Trophoblast cell (in vitro differentiated cells and primary cell): ENCODE results near the gene ZNF423.

ENCODE experiments used
- DNase-seq, 2 donors: peaks; one replicate each; pipeline ENCODE4 v3.0.0-alpha.2; 2016
- H2AFZ ChIP-seq: 2 replicates; pipeline ENCODE4 v1.6.1; 2013; ENCODE audit warnings: low read length, moderate library complexity, mild to moderate bottlenecking; ENCODE audit not compliant: insufficient read depth, poor library complexity
- H2AK5ac ChIP-seq: 2 replicates; pipeline ENCODE4 v1.6.1; 2013; ENCODE audit warnings: mild to moderate bottlenecking, low read length
- H2BK120ac ChIP-seq: 2 replicates; pipeline ENCODE4 v1.6.1; 2013; ENCODE audit warnings: low read length, mild to moderate bottlenecking, moderate library complexity; ENCODE audit not compliant: insufficient read depth, poor library complexity
- H2BK12ac ChIP-seq: 2 replicates; pipeline ENCODE4 v1.6.1; 2013; ENCODE audit warnings: mild to moderate bottlenecking, low read length, moderate library complexity
- H2BK5ac ChIP-seq: 2 replicates; pipeline ENCODE4 v1.6.1; 2013; ENCODE audit warnings: low read length, low read depth, moderate library complexity, mild to moderate bottlenecking; ENCODE audit not compliant: poor library complexity
- H3K14ac ChIP-seq: 2 replicates; pipeline ENCODE4 v1.6.1; 2013; ENCODE audit warnings: mild to moderate bottlenecking, low read length
- H3K18ac ChIP-seq: 2 replicates; pipeline ENCODE4 v1.6.1; 2013; ENCODE audit warnings: mild to moderate bottlenecking, low read length
- H3K23ac ChIP-seq: 2 replicates; pipeline ENCODE4 v1.6.1; 2013; ENCODE audit warnings: low read length
- H3K27ac ChIP-seq: 2 replicates; pipeline ENCODE4 v1.5.1; 2013; ENCODE audit warnings: low read depth, mild to moderate bottlenecking, inconsistent platforms, low read length, moderate library complexity
- H3K27me3 ChIP-seq: 2 replicates; pipeline ENCODE4 v1.6.1; 2013; ENCODE audit warnings: inconsistent platforms, mild to moderate bottlenecking, low read length, moderate library complexity; ENCODE audit not compliant: insufficient read depth
- H3K36me3 ChIP-seq, 2 experiments: 1 replicate in 1 of 2; 2 replicates in 1 of 2; pipeline ENCODE4 v1.6.1; 2013; ENCODE audit warnings: low read length in 2 of 2, mild to moderate bottlenecking in 2 of 2, moderate library complexity in 1 of 2; ENCODE audit not compliant: insufficient read depth in 2 of 2, control insufficient read depth in 1 of 2
- H3K4ac ChIP-seq: 2 replicates; pipeline ENCODE4 v1.6.1; 2013; ENCODE audit warnings: low read depth, mild to moderate bottlenecking, low read length, moderate library complexity
- H3K4me1 ChIP-seq, 2 experiments: 1 replicate in 1 of 2; 2 replicates in 1 of 2; pipeline ENCODE4 v1.6.1; 2013; ENCODE audit warnings: low read length in 2 of 2, mild to moderate bottlenecking in 2 of 2, moderate library complexity in 1 of 2; ENCODE audit not compliant: insufficient read depth in 2 of 2, control insufficient read depth in 1 of 2
- H3K4me2 ChIP-seq: 2 replicates; pipeline ENCODE4 v1.6.1; 2013; ENCODE audit warnings: inconsistent platforms, mild to moderate bottlenecking, low read length, moderate library complexity
- H3K4me3 ChIP-seq: 2 replicates; pipeline ENCODE4 v1.5.1; 2013; ENCODE audit warnings: mild to moderate bottlenecking, low read depth, low read length, inconsistent platforms
- H3K79me1 ChIP-seq: one replicate; pipeline ENCODE4 v1.6.1; 2013; ENCODE audit warnings: low read length
- H3K79me2 ChIP-seq: 2 replicates; pipeline ENCODE4 v1.6.1; 2013; ENCODE audit warnings: low read length, mild to moderate bottlenecking; ENCODE audit not compliant: control insufficient read depth, insufficient read depth, poor library complexity
- H3K9ac ChIP-seq: 2 replicates; pipeline ENCODE4 v1.6.1; 2013; ENCODE audit warnings: mild to moderate bottlenecking, low read length
- H3K9me3 ChIP-seq: 2 replicates; pipeline ENCODE4 v1.6.1; 2013; ENCODE audit warnings: low read depth, mild to moderate bottlenecking, control low read depth, inconsistent platforms, low read length; ENCODE audit not compliant: insufficient read depth
- H4K12ac ChIP-seq: 2 replicates; pipeline ENCODE4 v1.6.1; 2013; ENCODE audit warnings: low read depth, mild to moderate bottlenecking, low read length, moderate library complexity
- H4K8ac ChIP-seq: 2 replicates; pipeline ENCODE4 v1.6.1; 2013; ENCODE audit warnings: low read depth, mild to moderate bottlenecking, low read length, moderate library complexity
- H4K91ac ChIP-seq: one replicate; pipeline ENCODE4 v1.6.1; 2013; ENCODE audit warnings: low read depth, mild to moderate bottlenecking, low read length, moderate library complexity
- WGBS: extraction: QIAGEN DNeasy Blood & Tissue Kit; methylation state at CpG from one replicate; pipeline ENCODE4 v1.1.7; 2013; ENCODE audit warnings: missing lambda C conversion rate; ENCODE audit not compliant: insufficient read length, insufficient coverage; ENCODE audit errors: extremely low coverage; 5-methylcytosine and 5-hydroxymethylcytosine counted together

The ZNF423 gene

GRCh38 chr16:49745311-49745747 is 110.6 kb downstream of the ZNF423 start:
- Histone ChIP-seq H3K4me2 (no peak overlapping the region), H3K4me1 (peaks cover 7 to 11% of the 10 kb centered on the region in 2 experiments), H2AFZ (no peak overlapping the region), H3K23ac (no peak overlapping the region), H3K14ac (no peak overlapping the region), H3K4ac (no peak overlapping the region), H4K12ac (no peak overlapping the region), H3K79me2 (no peaks in the 10 kb centered on the region), H3K27me3 (no peaks in the 10 kb centered on the region), H4K91ac (no peak overlapping the region), H2BK5ac (no peak overlapping the region), H4K8ac (no peak overlapping the region), H2BK12ac (no peak overlapping the region), H3K9ac (no peak overlapping the region), H2AK5ac (no peak overlapping the region), H3K9me3 (no peaks in the 10 kb centered on the region), H2BK120ac (no peak overlapping the region), H3K18ac (no peak overlapping the region), H3K36me3 (no peaks in the 10 kb centered on the region), H3K27ac (no peak overlapping the region), H3K4me3 (no peak overlapping the region), H3K79me1 (no peaks in the 10 kb centered on the region)
- DNase-seq = no peak
- WGBS = no CpG with 5 or more reads among the region's 11 CpGs

GRCh38 chr16:49744244-49745220 is 111.4 kb downstream of the ZNF423 start:
- WGBS = no CpG with 5 or more reads among the region's 19 CpGs
- H3K4me2 ChIP-seq = no peak overlapping the region
- no peaks in the 10 kb centered on the region for H3K79me1 ChIP-seq
- no peak overlapping the region for H4K12ac ChIP-seq
- H4K91ac ChIP-seq = no peak overlapping the region
- H3K9me3 ChIP-seq = no peaks in the 10 kb centered on the region
- no peak overlapping the region for H3K27ac ChIP-seq
- no peak overlapping the region for H4K8ac ChIP-seq
- no peak overlapping the region for H2BK120ac ChIP-seq
- no peak overlapping the region for H3K9ac ChIP-seq
- no peak overlapping the region for H3K4ac ChIP-seq
- H2BK5ac ChIP-seq = no peak overlapping the region
- no peak overlapping the region for H3K4me3 ChIP-seq
- H3K36me3 ChIP-seq = no peaks in the 10 kb centered on the region
- H3K14ac ChIP-seq = no peak overlapping the region
- H2BK12ac ChIP-seq = no peak overlapping the region
- no peak for DNase-seq
- H3K4me1 ChIP-seq = peaks cover 0 to 4% of the 10 kb centered on the region in 2 experiments
- H2AK5ac ChIP-seq = no peak overlapping the region
- H3K23ac ChIP-seq = no peak overlapping the region
- H3K79me2 ChIP-seq = no peaks in the 10 kb centered on the region
- no peak overlapping the region for H2AFZ ChIP-seq
- no peak overlapping the region for H3K18ac ChIP-seq
- no peaks in the 10 kb centered on the region for H3K27me3 ChIP-seq

DNA sequence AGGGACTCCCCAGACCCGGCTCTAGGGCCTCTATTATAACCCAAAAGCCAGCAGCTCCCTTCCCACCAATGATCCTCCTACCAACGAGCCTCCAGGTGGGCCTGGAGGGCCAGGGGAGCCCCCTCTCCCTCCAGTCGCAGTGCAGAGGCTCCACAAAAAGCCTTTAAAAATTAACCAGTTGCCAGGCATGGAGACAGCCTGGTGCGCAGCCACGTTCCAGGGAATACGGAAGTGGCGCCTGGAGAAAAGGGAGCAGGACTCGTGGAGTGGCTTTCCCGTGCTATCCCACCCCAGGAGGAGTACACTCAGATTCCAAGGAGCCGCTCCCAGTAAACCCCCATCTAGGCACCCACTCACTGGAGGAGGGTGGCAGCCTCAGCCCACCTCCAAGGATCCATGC is 112.3 kb downstream of the ZNF423 start:
- Histone ChIP-seq H3K18ac (no peak overlapping the region), H2BK12ac (no peak overlapping the region), H3K27ac (no peak overlapping the region), H3K14ac (no peak overlapping the region), H3K4me1 (peaks cover 0 to 4% of the 10 kb centered on the region in 2 experiments), H3K9ac (no peak overlapping the region), H3K9me3 (no peaks in the 10 kb centered on the region), H2BK120ac (no peak overlapping the region), H4K12ac (no peak overlapping the region), H3K23ac (no peak overlapping the region), H3K79me1 (no peaks in the 10 kb centered on the region), H4K91ac (no peak overlapping the region), H3K36me3 (no peaks in the 10 kb centered on the region), H2AK5ac (no peak overlapping the region), H2AFZ (no peak overlapping the region), H3K79me2 (no peaks in the 10 kb centered on the region), H3K4me2 (no peak overlapping the region), H4K8ac (no peak overlapping the region), H2BK5ac (no peak overlapping the region), H3K4me3 (no peak overlapping the region), H3K4ac (no peak overlapping the region), H3K27me3 (no peaks in the 10 kb centered on the region)
- WGBS = no CpG with 5 or more reads among the region's 10 CpGs
- no peak for DNase-seq

DNA sequence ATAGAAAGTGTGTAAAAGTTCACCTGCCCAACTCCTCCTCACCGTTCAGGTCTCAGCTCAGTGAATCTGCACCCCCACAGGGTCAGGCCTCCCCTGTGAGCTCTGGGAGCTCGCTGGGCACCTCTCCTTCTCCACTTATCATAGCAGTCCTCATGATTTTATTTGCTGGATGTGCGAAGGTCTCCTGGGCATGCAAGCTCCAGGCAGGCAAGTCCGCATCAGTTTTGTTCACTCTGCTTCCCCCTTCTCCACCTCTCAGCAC is 112.8 kb downstream of the ZNF423 start:
- no peak overlapping the region for H3K9ac ChIP-seq
- no peak overlapping the region for H3K14ac ChIP-seq
- no peak overlapping the region for H4K91ac ChIP-seq
- H3K27ac ChIP-seq = no peak overlapping the region
- no peak overlapping the region for H4K12ac ChIP-seq
- H3K23ac ChIP-seq = no peak overlapping the region
- H3K4me3 ChIP-seq = no peak overlapping the region
- no peak overlapping the region for H2AFZ ChIP-seq
- no peak overlapping the region for H3K4me2 ChIP-seq
- H3K4me1 ChIP-seq = peaks cover 0 to 2% of the 10 kb centered on the region in 2 experiments
- no peak overlapping the region for H3K4ac ChIP-seq
- H3K9me3 ChIP-seq = no peaks in the 10 kb centered on the region
- DNase-seq = no peak
- WGBS = no CpG with 5 or more reads among the region's 4 CpGs
- H4K8ac ChIP-seq = no peak overlapping the region
- H3K79me2 ChIP-seq = no peaks in the 10 kb centered on the region
- no peak overlapping the region for H2BK120ac ChIP-seq
- H3K18ac ChIP-seq = no peak overlapping the region
- no peak overlapping the region for H2AK5ac ChIP-seq
- no peak overlapping the region for H2BK12ac ChIP-seq
- H3K79me1 ChIP-seq = no peaks in the 10 kb centered on the region
- no peak overlapping the region for H2BK5ac ChIP-seq
- H3K36me3 ChIP-seq = no peaks in the 10 kb centered on the region
- no peaks in the 10 kb centered on the region for H3K27me3 ChIP-seq
